Lung (tissue), 12 donors: ENCODE data around the gene PSME3IP1. TPM values are rescaled to one million over a fixed set of nuclear protein-coding genes. Genes with fewer than 3 reads are reported as not detected.

Experiments
- ATAC-seq: fragments of 200-7000 bp; cut with Tn5 transposase; one replicate; pipeline ENCODE4 v1.9.1; 2020; ENCODE audit warnings: moderate number of reproducible peaks; ENCODE audit not compliant: insufficient read depth, low FRiP score
- DNase-seq, 3 donors: peaks; one replicate each; pipeline ENCODE4 v3.0.0-alpha.2; 2013 to 2017
- H3K27ac ChIP-seq, 2 donors: one replicate each; pipeline ENCODE4 v1.5.1; 2013; ENCODE audit warnings: mild to moderate bottlenecking in 2 of 2, moderate library complexity in 2 of 2, control low read depth in 1 of 2, inconsistent platforms in 1 of 2, low read depth in 1 of 2, low read length in 1 of 2
- H3K27me3 ChIP-seq, 3 donors: one replicate each; pipeline ENCODE4 v1.5.1; 2013; ENCODE audit warnings: low read length in 2 of 3; ENCODE audit not compliant: control insufficient read depth in 3 of 3, insufficient read depth in 3 of 3
- H3K36me3 ChIP-seq, 4 donors: one replicate each; pipeline ENCODE4 v1.5.1; 2013; ENCODE audit warnings: low read length in 4 of 4, mild to moderate bottlenecking in 1 of 4, moderate library complexity in 1 of 4; ENCODE audit not compliant: control insufficient read depth in 4 of 4, insufficient read depth in 4 of 4
- H3K4me1 ChIP-seq, 5 donors: one replicate each; pipeline ENCODE4 v1.5.1; 2013; ENCODE audit warnings: low read length in 5 of 5, mild to moderate bottlenecking in 2 of 5, moderate library complexity in 1 of 5; ENCODE audit not compliant: control insufficient read depth in 5 of 5, insufficient read depth in 5 of 5
- H3K4me3 ChIP-seq: one replicate; pipeline ENCODE4 v1.5.1; 2013; ENCODE audit warnings: mild to moderate bottlenecking, control low read depth, moderate library complexity
- H3K9ac ChIP-seq, 2 donors: one replicate each; pipeline ENCODE4 v1.5.1; 2013; ENCODE audit warnings: low read length in 2 of 2, control low read depth in 1 of 2; ENCODE audit not compliant: insufficient read depth in 1 of 2
- H3K9me3 ChIP-seq, 4 donors: one replicate each; pipeline ENCODE4 v1.5.1; 2013; ENCODE audit warnings: low read length in 3 of 4, mild to moderate bottlenecking in 1 of 4, moderate library complexity in 1 of 4; ENCODE audit not compliant: control insufficient read depth in 4 of 4, insufficient read depth in 3 of 4
- WGBS, 2 donors: extraction: QIAGEN DNeasy Blood & Tissue Kit; methylation state at CpG; one replicate each; pipeline ENCODE4 v1.1.7; 2013; 5-methylcytosine and 5-hydroxymethylcytosine counted together
- polyA plus RNA-seq, 2 donors: library from polyadenylated mRNA; stranded (reverse); fragments of 200-250 nt; gene quantifications; one replicate each; pipeline ENCODE4 v1.2.1, GENCODE V29; 2013
- total RNA-seq, 2 donors: library from RNA; depleted of rRNA in 1 of 2; stranded (reverse); fragments of >200 nt in 1 of 2; gene quantifications; one replicate each; pipeline ENCODE4 v1.2.1, GENCODE V29; 2014 to 2021
- TF ChIP-seq, protein P1 (sequence below): IDR thresholded peaks from 2 replicates; pipeline ENCODE4 v1.5.1; 2012; ENCODE audit warnings: mild to moderate bottlenecking; ENCODE audit errors: control extremely low read depth, extremely low read depth
- donor health status: control.
- donor health status: control.
- donor health status: Bipolar disorder and iron deficiency.
- donor health status: healthy.
- donor health status: DM: yes; HTN: yes; CAD: no.

Gene PSME3IP1
- total and polyA plus RNA-seq, 4 donors, result 59.3 to 83.1 (median 63.1) TPM

DNA sequence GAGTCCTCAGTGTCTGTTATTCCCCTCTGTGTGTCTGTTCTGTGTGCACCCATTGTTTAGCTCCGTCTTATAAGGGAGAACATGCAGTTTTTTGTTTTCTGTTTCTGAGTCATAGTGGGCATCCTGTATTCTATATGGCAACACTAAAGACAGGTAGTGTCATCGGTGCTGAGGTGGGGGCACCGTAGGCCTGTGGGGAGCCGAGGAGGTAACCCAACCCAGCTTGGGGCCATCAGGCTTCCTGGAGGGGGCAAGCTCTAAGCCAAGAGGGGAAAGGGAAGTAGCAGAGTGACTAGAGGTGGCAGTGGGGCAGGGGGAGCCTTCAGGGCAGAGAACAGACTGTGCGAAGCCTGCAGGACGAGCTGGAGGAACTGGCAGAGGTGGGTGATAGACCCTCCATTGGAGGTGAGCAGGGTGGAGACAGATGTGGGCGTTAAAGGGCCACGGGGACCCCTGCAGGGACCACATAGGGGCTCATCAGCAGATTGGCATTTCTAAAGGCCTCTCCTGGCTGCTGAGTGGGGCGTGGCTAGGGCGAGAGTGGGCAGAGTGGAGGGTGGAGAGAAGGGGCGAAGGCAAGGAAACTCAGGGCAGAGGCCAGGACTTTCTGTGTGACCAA lies 57.0 kb downstream of the PSME3IP1 start:
- H3K27me3 ChIP-seq, result no peaks in the 10 kb centered on the region
- H3K27ac ChIP-seq, result no peak overlapping the region
- peaks cover 0 to 15% (median 6%) of the 10 kb centered on the region in 4 donors for H3K36me3 ChIP-seq
- H3K9me3 ChIP-seq, result no peaks in the 10 kb centered on the region
- TF ChIP-seq, protein P1, sequence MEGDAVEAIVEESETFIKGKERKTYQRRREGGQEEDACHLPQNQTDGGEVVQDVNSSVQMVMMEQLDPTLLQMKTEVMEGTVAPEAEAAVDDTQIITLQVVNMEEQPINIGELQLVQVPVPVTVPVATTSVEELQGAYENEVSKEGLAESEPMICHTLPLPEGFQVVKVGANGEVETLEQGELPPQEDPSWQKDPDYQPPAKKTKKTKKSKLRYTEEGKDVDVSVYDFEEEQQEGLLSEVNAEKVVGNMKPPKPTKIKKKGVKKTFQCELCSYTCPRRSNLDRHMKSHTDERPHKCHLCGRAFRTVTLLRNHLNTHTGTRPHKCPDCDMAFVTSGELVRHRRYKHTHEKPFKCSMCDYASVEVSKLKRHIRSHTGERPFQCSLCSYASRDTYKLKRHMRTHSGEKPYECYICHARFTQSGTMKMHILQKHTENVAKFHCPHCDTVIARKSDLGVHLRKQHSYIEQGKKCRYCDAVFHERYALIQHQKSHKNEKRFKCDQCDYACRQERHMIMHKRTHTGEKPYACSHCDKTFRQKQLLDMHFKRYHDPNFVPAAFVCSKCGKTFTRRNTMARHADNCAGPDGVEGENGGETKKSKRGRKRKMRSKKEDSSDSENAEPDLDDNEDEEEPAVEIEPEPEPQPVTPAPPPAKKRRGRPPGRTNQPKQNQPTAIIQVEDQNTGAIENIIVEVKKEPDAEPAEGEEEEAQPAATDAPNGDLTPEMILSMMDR, result no peak
- 52 to 70% methylated on average over 11 of the region's 11 CpGs for WGBS, 2 donors
- H3K4me3 ChIP-seq, result no peak overlapping the region
- ATAC-seq, result no peak
- H3K4me1 ChIP-seq, result peaks cover 0 to 8% (median 2%) of the 10 kb centered on the region in 5 donors
- H3K9ac ChIP-seq, result no peak overlapping the region
- no peak for DNase-seq

- no peak overlapping the region for H3K9ac ChIP-seq
- no peaks in the 10 kb centered on the region for H3K9me3 ChIP-seq
- TF ChIP-seq, protein P1, result no peak
- 95 to 97% methylated on average over 7 of the region's 7 CpGs for WGBS, 2 donors
- H3K27me3 ChIP-seq, result no peaks in the 10 kb centered on the region
- peaks cover 0 to 8% (median 2%) of the 10 kb centered on the region in 5 donors for H3K4me1 ChIP-seq
- no peak for ATAC-seq
- DNase-seq, result no peak
- H3K4me3 ChIP-seq, result no peak overlapping the region
- H3K36me3 ChIP-seq, result peaks cover 0 to 15% (median 8%) of the 10 kb centered on the region in 4 donors
- no peak overlapping the region for H3K27ac ChIP-seq
These were observed 58.0 kb downstream of the PSME3IP1 start for GRCh38 chr16:57127836-57128235.

DNA sequence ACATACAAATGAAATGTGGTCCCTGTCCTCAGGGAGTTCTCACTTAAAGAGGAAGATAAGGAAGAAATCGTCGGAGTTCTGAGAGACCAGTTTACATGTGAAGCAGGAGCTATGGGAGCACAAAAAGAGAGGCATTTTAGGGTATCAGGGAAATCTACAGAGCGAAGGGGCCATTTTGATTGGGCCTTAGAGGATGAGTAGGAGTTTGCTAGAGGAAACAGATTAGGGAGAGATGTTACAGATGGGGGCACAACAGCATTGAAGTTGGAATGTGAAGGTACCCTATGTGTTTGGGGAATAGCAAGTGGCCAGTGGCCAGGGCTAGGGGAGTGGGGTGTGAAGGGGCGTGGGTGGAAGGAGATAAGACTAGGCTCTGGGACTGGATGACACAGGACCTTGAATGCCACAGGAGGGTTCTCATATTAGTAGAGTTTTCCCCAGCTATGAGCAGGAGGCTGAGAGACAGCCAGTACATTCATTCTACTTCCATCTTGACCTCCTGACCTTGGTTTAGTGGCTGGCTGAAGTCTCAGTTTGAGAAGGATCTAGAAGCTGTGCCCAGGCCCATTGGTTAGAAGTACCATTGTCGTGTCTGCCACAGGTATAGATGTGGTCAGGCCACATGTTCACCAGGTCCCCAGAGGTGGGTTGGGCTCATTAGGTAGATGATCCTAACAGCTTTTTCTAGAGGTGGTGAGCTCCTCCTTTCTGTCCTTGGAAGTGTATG lies 58.6 kb downstream of the PSME3IP1 start:
- no peak overlapping the region for H3K4me3 ChIP-seq
- H3K4me1 ChIP-seq, result peaks cover 0 to 8% (median under 1%) of the 10 kb centered on the region in 5 donors
- peaks cover 0 to 15% (median 8%) of the 10 kb centered on the region in 4 donors for H3K36me3 ChIP-seq
- H3K9ac ChIP-seq, result no peak overlapping the region
- H3K27ac ChIP-seq, result no peak overlapping the region
- H3K9me3 ChIP-seq, result no peaks in the 10 kb centered on the region
- no peaks in the 10 kb centered on the region for H3K27me3 ChIP-seq
- DNase-seq (no peak), ATAC-seq (no peak)
- TF ChIP-seq, protein P1, result no peak
- 89% methylated on average over 5 of the region's 5 CpGs for WGBS, 2 donors
